ENCODE results near the gene MAFG. TPM values are rescaled to one million over a fixed set of nuclear protein-coding genes. Genes with fewer than 3 reads are reported as not detected.
"Not testable (repeated sequence)": the region's sequence is repeated elsewhere in the genome, so short reads cannot be mapped to it uniquely, and the experiment has no call there.

The MAFG gene
- total RNA-seq, 1 donor from 2014 or later: 23.6 TPM

DNA sequence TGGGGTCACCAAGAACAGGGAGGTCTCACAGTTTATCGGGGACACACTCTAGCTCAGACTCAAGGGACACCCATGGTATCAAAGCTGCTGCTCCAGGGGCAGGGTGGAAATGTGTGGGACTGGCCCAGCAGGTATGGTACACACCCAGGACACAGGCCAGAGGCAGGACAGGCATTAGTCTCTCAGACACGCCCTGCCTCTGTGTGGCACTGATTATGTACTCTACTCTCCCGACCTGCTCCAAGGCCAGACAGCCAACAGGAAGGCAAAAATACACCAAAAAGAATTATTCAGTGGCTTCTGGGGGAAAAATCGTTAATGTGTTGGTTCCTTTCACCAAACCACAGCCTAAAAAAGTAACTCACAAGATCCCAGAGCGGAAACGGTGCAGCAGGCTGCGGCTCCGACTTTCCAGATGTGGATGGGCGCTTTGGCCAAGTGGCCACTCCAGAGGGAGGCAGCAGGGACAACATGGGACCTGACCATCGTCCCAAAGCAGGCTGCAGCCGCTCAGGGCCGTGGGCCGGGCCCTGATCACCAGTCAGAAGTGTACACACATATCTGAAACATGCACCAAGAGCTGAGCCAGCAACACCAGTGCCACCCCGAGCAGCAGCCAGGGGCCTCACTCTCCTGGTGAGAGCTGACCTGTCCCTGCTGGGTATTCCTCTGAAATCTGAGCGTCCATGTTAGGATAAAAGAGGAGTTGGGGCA is 8.5 kb downstream of the MAFG start:
- DNase-seq (ENCODE audit: low spot score): no peak
- H3K27ac Mint-ChIP-seq (ENCODE audit: unreplicated experiment): no peak overlapping the region
- TF ChIP-seq, protein P1, sequence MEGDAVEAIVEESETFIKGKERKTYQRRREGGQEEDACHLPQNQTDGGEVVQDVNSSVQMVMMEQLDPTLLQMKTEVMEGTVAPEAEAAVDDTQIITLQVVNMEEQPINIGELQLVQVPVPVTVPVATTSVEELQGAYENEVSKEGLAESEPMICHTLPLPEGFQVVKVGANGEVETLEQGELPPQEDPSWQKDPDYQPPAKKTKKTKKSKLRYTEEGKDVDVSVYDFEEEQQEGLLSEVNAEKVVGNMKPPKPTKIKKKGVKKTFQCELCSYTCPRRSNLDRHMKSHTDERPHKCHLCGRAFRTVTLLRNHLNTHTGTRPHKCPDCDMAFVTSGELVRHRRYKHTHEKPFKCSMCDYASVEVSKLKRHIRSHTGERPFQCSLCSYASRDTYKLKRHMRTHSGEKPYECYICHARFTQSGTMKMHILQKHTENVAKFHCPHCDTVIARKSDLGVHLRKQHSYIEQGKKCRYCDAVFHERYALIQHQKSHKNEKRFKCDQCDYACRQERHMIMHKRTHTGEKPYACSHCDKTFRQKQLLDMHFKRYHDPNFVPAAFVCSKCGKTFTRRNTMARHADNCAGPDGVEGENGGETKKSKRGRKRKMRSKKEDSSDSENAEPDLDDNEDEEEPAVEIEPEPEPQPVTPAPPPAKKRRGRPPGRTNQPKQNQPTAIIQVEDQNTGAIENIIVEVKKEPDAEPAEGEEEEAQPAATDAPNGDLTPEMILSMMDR (IDR thresholded peaks at IDR 0.05; ENCODE audit: unreplicated experiment): no peak
- H3K4me3 Mint-ChIP-seq (ENCODE audit: unreplicated experiment): peak overlapping the region; percentile 86
- no peaks in the 10 kb centered on the region for H3K9me3 Mint-ChIP-seq (ENCODE audit: unreplicated experiment)
- peaks cover 22% of the 10 kb centered on the region for H3K36me3 Mint-ChIP-seq (ENCODE audit: low read depth, unreplicated experiment)
- peaks cover 4% of the 10 kb centered on the region for H3K4me1 Mint-ChIP-seq (ENCODE audit: unreplicated experiment)
- peaks cover 15% of the 10 kb centered on the region for H3K27me3 Mint-ChIP-seq (ENCODE audit: unreplicated experiment)

DNA sequence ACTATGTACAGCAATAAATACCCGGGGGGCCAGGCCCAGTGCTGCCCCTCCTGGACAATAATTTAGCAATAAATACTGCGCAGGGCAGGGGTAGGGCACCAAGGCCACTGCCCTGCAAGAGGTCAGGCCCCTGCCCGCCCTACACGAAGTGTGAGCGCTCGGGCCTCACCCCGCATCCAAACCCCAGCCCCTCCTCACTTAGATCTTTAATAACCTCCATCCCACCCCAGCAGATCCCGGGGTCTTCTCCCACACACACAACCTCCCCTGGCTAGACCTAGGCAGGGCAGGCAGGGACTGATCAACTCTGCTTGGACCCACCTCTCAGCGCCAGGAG is 9.2 kb downstream of the MAFG start:
- Mint-ChIP-seq H3K27ac (ENCODE audit: unreplicated experiment) (peak overlapping the region; percentile 36), H3K27me3 (ENCODE audit: unreplicated experiment) (peaks cover 18% of the 10 kb centered on the region), H3K4me3 (ENCODE audit: unreplicated experiment) (peak overlapping the region; percentile 86), H3K36me3 (ENCODE audit: low read depth, unreplicated experiment) (peaks cover 25% of the 10 kb centered on the region)
- not testable (repeated sequence) for H3K9me3 Mint-ChIP-seq (ENCODE audit: unreplicated experiment); DNase-seq (ENCODE audit: low spot score); H3K4me1 Mint-ChIP-seq (ENCODE audit: unreplicated experiment)

DNA sequence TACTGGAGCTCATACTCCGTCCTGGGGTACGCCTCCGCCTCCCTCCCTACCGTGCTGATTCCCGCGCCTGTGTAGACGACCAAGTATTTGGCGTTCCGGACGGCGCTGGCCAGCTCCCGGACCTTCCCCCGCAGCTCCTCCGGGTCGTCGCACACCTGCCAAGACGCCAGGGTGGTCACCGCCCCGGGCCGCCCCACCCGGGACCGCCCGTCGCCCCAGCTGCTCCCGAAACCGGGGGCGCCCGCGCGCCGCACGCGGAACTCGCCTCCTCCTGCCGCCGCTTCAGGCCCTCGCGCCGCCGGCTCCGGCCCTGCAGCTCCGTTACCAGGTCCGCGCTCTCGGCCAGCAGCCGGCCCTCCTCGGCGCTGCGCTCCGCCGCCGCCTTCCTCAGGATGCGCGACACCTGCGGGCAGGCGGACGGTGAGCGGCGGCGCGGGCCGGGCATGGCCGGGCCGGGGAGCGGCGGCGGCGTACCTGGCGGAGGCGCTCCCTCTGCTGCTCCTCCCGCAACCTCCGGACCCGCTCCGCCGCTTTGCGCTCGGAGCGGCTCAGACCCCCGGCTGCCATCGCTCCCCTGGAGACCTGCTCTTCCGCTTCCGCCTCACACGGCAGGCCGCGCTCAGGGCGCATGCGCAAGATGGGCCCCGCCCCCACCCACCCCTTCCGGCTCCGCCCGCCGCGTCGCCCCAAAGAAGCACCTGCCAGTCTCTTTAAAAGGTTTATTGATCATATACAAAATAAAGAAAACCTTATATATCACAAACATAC is 9.8 kb downstream of the MAFG start, which contains the start of gene SIRT7:
Gene SIRT7, minus strand, starts transcription at position 612 of the 768 bp plus-strand sequence. Its CDS starts 45 bp downstream, at position 567.
- peak within 1 kb of the TSS; percentile 86 for H3K4me3 Mint-ChIP-seq (ENCODE audit: unreplicated experiment)
- peak within 1 kb of the TSS; percentile 36 for H3K27ac Mint-ChIP-seq (ENCODE audit: unreplicated experiment)
- H3K27me3 Mint-ChIP-seq (ENCODE audit: unreplicated experiment): peaks cover 21% of the 10 kb centered on the region
- DNase-seq (ENCODE audit: low spot score): peak; percentile 68
- TF ChIP-seq, protein P1 (IDR thresholded peaks at IDR 0.05; ENCODE audit: unreplicated experiment): no peak
- H3K9me3 Mint-ChIP-seq (ENCODE audit: unreplicated experiment): no peaks in the 10 kb centered on the region
- peaks cover 4% of the 10 kb centered on the region for H3K4me1 Mint-ChIP-seq (ENCODE audit: unreplicated experiment)
- peaks cover 30% of the 10 kb centered on the region for H3K36me3 Mint-ChIP-seq (ENCODE audit: low read depth, unreplicated experiment)

DNA sequence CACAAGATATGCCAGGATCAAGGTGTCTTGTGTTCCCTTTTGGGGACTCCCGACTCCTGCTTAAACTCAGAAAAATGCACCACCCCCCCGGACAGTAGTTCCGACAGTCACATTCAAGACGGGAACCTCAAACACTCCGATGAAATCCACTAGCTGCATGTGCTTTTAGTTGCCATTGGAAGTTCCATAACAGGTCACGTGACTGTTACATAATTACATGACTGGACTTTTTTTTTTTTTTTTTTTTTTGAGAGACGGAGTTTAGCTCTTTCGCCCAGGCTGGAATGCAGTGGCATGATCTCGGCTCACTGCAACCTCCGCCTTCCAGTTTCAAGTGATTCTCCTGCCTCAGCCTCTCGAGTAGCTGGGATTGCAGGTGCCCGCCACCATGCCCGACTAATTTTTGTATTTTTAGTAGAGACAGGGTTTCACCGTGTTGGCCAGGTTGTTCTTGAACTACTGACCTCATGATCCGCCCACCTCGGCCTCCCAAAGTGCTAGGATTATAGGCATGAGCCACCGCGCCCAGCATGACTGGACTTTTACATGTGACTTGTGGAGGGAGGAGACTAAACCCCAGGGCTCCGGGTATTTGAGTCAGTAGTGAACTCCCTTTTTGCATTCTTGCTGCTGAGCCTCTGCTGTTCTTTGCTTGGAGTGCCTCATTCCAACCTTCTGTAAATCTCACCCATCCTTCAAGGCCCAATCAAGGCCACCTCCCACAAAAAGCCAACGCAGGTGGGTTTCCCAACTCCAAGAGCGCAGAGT is 11.1 kb downstream of the MAFG start:
- TF ChIP-seq, protein P1 (IDR thresholded peaks at IDR 0.05; ENCODE audit: unreplicated experiment): no peak
- H3K9me3 Mint-ChIP-seq (ENCODE audit: unreplicated experiment): no peaks in the 10 kb centered on the region
- peaks cover 4% of the 10 kb centered on the region for H3K4me1 Mint-ChIP-seq (ENCODE audit: unreplicated experiment)
- H3K36me3 Mint-ChIP-seq (ENCODE audit: low read depth, unreplicated experiment): peaks cover 30% of the 10 kb centered on the region
- H3K4me3 Mint-ChIP-seq (ENCODE audit: unreplicated experiment): peak overlapping the region; percentile 76
- H3K27ac Mint-ChIP-seq (ENCODE audit: unreplicated experiment): no peak overlapping the region
- peaks cover 23% of the 10 kb centered on the region for H3K27me3 Mint-ChIP-seq (ENCODE audit: unreplicated experiment)
- no peak for DNase-seq (ENCODE audit: low spot score)

DNA sequence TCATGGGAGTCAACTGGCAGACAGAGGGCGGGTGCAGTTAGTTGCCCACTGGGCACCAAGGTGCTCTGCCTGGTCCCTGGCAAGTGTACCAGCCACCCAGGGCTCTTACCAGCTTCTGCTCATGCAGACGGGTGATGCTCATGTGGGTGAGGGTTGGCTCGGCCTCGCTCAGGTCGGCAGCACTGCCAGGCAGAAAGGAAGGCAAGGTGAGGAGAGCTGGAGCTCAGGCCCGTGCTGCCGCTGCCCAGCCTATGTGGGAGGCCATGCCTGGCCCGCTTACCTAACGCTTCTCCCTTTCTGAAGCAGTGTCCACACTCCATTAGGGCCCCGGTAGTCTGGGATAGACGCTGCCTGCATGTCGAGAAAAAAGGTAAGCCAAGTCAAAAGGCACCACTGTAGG is 12.2 kb downstream of the MAFG start:
- TF ChIP-seq, protein P1 (IDR thresholded peaks at IDR 0.05; ENCODE audit: unreplicated experiment): no peak
- Mint-ChIP-seq H3K9me3 (ENCODE audit: unreplicated experiment) (no peaks in the 10 kb centered on the region), H3K27me3 (ENCODE audit: unreplicated experiment) (peaks cover 25% of the 10 kb centered on the region), H3K4me1 (ENCODE audit: unreplicated experiment) (peaks cover 4% of the 10 kb centered on the region), H3K36me3 (ENCODE audit: low read depth, unreplicated experiment) (peaks cover 30% of the 10 kb centered on the region), H3K4me3 (ENCODE audit: unreplicated experiment) (no peak overlapping the region), H3K27ac (ENCODE audit: unreplicated experiment) (no peak overlapping the region)
- DNase-seq (ENCODE audit: low spot score): no peak
